Epithelial cell of esophagus (primary cell): ENCODE results near the gene ZNF787.
A peak's percentile ranks its signal among the peaks of the same experiment; 100 is the strongest.

Experiments
- DNase-seq: peaks from one replicate; pipeline ENCODE4 v3.0.0; 2010; ENCODE audit warnings: low read depth
- H3K4me3 ChIP-seq: 2 replicates; pipeline ENCODE4 v1.5.1; 2011; ENCODE audit warnings: mild to moderate bottlenecking, low read length, control low read depth
- CTCF ChIP-seq: IDR thresholded peaks from 2 replicates; pipeline ENCODE4 v1.5.1; 2011; ENCODE audit warnings: low read depth, mild to moderate bottlenecking, low read length, control low read depth, inconsistent platforms; ENCODE audit not compliant: insufficient read depth; ENCODE audit errors: missing control alignments

The ZNF787 gene

GRCh38 chr19:56123266-56123891, 2.3 kb upstream of the ZNF787 start:
- DNase-seq, result no peak
- TF ChIP-seq CTCF, result no peak

GRCh38 chr19:56120371-56121179, 520 bp downstream of the ZNF787 start:
- peak; percentile 3 for TF ChIP-seq CTCF
- DNase-seq, result peak; percentile 76
- peak overlapping the region; percentile 65 for H3K4me3 ChIP-seq

More at GRCh38 chr19:56123266-56123891, 2.3 kb upstream of the ZNF787 start:
- no peak overlapping the region for H3K4me3 ChIP-seq

- H3K4me3 ChIP-seq, result peak overlapping the region; percentile 65
- DNase-seq, result no peak
- TF ChIP-seq CTCF, result no peak
Measured at GRCh38 chr19:56120002-56120370, 1.1 kb downstream of the ZNF787 start.

GRCh38 chr19:56119582-56119978, 1.5 kb downstream of the ZNF787 start:
- DNase-seq, result peak; percentile 46
- peak overlapping the region; percentile 65 for H3K4me3 ChIP-seq
- TF ChIP-seq CTCF, result no peak

GRCh38 chr19:56118666-56119581, 2.2 kb downstream of the ZNF787 start:
- DNase-seq, result no peak
- no peak overlapping the region for H3K4me3 ChIP-seq
- no peak for TF ChIP-seq CTCF

GRCh38 chr19:56117889-56118288, 3.2 kb downstream of the ZNF787 start:
- H3K4me3 ChIP-seq, result no peak overlapping the region
- DNase-seq, result no peak
- no peak for TF ChIP-seq CTCF
